HG03039 (cell line): ENCODE measurements around the gene BOD1L2.

Source experiments
- ATAC-seq: cut with Tn5 transposase; IDR thresholded peaks from one replicate; pipeline ENCODE4 v1.9.1; 2021; ENCODE audit warnings: mild to moderate bottlenecking, moderate library complexity; ENCODE audit not compliant: unreplicated experiment

BOD1L2 gene

GRCh38 chr18:57149531-57149930 is 2.6 kb downstream of the BOD1L2 start:
- ATAC-seq, result no peak

- no peak for ATAC-seq
Measured at GRCh38 chr18:57150081-57150480, 3.2 kb downstream of the BOD1L2 start.

DNA sequence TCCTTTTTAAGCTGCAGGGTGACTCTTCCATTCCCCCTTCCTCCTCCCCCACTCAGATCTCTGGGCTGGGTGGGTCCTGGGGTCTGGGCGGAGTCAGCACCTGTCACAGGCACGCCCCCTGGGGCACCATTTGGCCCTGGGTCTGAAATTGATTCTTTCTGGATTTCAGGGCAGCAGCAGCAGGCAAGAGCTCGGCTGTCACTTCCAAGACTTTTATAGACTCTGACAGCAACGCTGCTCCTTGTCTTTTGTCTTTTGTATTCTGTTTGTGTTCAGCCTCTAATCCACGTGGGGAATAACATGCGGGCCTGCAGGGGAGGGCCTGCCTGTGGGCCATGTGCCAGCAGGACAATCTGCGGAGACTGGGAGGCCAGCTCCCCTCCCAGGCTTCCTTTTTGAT is 3.9 kb downstream of the BOD1L2 start:
- ATAC-seq, result no peak

- ATAC-seq, result no peak
Measured at GRCh38 chr18:57154191-57154830, 7.4 kb downstream of the BOD1L2 start.

DNA sequence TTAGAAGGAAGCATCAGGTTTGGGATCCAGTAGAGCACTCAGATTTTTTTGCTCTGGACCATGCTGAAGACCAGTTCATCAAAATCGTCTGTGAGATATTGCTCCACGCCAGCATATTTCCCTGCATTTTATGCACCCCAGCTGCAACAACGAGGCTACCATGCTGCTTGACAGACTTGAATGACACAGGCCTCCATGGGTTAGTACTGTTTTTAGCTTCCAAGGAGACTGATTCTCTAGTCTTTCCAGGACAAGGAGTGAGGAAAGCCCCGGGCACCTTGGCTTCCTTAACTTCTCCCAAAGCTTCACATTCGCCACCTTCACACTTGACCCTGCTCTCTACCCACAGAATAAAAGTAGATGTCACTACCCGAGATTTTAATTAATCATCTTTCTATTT is 17.5 kb downstream of the BOD1L2 start:
- ATAC-seq, result no peak

DNA sequence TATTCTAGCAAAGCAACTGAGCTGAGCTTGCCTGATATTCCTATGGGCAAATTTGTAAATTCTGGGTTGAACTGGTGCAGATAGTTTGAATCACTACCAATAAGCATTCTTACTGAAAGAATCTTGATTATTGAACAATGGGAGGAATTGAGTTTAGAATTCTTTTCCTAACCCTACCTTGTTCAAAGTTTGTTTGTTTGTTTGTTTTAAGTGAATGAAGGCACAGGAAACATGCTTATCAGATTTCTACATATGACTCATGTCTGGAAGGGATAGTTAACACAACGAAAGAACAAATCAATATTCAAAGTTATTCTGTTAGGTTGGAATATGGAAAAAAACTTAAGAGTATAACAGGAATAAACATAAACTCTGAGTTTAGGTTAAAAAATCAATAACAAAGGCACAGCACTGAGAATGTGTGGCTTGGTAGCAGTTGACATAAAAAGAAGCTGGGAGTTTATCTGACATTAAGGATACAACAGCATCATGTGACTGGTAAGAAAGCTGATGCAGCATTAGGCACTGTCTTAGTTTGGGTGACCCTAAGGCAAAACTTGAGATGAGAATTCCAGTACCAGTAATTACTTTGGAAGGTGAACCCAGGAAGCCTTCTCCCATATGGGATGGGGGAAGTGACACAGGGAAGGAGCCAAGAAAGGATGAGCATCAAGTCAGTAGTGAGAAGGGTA is 20.9 kb downstream of the BOD1L2 start:
- ATAC-seq, result no peak

GRCh38 chr18:57171026-57171425 is 24.1 kb downstream of the BOD1L2 start:
- no peak for ATAC-seq

- no peak for ATAC-seq
Measured at GRCh38 chr18:57175532-57175931, 28.6 kb downstream of the BOD1L2 start.

DNA sequence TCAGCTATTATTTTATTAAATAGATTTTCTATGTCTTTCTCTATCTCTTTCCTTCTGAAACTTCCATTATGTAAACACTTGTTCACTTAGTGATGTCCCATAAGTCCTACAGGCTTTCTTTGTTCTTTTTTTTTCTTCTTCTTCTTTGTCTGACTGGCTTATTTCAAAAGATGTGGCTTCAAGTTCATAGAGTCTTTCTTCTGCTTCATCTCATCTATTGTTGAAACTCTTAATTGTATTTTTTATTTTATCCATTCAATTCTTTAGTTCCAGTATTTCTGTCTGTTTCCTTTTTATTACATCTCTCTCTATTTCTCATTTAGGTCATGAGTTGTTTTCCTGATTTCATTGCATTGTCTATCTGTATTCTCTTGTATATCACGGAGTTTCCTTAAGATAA is 38.5 kb downstream of the BOD1L2 start:
- ATAC-seq, result no peak

DNA sequence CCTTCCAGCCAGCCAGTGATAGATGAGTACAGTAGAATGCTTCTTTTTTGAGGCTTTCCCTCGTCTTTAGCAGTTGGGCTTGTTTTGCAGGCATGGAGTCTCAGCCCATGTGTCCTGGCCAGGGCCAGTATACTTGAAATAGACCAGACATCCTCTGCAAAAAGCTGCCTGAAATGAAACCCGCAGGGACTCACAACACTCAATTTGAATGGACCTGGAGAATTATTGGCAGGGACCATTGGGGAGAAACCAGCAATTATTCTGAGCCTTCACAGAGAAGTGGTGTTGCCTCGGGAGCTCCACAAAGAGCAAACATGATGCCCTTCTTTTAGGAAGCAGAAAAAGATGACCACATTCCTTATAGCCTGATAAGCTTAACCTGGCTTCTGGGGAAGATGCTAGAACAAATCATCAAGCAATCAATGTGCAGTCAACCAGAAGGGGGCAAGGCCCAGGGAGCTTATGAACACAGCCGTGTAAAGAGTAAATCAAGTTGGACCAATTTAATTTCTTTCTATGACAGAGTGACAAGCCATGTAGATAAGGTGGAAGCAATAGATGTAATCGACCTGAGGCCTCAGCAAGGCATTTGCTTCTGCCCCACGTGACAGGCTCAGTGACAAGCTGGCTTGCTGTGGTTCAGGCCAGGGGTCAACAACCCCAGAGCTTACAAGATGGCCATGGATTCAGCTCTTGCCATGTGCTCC is 42.1 kb downstream of the BOD1L2 start:
- ATAC-seq, result no peak

- ATAC-seq, result no peak
Measured at GRCh38 chr18:57190026-57190425, 43.1 kb downstream of the BOD1L2 start.

DNA sequence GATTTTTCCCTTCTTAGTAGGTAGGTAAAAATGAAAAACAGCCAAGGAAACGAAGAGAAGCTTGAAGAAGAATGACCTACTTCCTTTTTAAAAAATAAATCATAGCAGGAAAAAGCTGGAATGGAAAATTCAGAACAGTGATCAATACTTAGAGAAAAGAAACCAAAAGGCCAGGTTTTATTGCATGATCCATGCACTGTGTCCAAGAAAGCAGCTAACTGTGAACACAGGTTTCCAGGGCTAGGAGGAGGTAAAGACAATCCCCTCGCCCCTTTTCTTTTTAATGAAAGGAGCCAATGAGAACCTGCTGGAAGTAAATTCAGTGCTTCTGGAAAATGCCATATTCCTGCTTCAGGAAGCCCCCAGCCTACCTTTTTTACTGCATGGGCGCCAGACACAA is 47.2 kb downstream of the BOD1L2 start:
- no peak for ATAC-seq

- no peak for ATAC-seq
Measured at GRCh38 chr18:57194622-57195021, 47.7 kb downstream of the BOD1L2 start.

- ATAC-seq, result no peak
Measured at GRCh38 chr18:57195341-57195740, 48.5 kb downstream of the BOD1L2 start.

GRCh38 chr18:57197261-57197660 is 50.4 kb downstream of the BOD1L2 start:
- no peak for ATAC-seq

GRCh38 chr18:57198073-57198472 is 51.2 kb downstream of the BOD1L2 start:
- no peak for ATAC-seq
